ENCODE measurements around the gene PNLIPRP1.

The PNLIPRP1 gene

DNA sequence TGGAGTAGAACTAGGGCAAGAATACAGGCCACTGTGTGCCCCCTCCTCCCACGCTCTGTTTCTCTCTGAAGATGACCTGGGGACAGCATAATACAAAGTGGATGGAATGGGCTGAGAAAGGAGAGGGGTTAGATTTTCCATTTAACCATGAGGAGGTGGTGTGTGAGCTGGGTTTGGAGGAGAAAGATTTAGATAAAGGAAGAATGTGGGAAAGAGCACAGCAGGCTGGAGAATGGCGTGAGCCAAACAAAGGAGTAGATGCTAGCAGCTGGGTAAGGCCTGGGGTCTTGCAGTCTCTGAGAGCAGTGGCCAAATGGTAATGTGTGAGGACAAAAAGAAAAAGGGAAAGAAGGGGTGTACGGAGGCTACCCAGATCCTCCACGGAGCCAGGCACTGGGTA, 38.6 kb downstream of the PNLIPRP1 start:
- in situ Hi-C loops (cut with MboI; ENCODE audit: low sequenced_read_pairs) = no loop called here

DNA sequence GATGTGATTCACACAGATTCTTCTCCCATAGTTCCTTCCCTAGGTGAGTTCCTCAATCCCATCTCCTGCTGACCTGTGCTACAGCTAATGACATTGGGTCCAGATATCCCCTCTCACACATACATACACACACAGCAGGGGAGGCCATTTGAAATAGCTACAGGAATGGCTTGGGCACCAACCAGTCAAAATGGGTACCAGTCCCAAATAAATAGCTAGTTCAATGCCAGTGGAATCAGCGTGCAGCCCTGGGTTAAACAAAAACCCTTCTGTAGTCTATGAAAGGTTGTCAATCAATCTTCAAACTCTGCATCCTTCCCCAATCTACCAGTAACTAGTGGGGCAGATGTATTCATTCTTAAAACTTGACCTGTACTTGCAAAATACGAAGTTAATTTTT, 39.3 kb downstream of the PNLIPRP1 start:
- in situ Hi-C loops (cut with MboI; ENCODE audit: low sequenced_read_pairs) = no loop called here

DNA sequence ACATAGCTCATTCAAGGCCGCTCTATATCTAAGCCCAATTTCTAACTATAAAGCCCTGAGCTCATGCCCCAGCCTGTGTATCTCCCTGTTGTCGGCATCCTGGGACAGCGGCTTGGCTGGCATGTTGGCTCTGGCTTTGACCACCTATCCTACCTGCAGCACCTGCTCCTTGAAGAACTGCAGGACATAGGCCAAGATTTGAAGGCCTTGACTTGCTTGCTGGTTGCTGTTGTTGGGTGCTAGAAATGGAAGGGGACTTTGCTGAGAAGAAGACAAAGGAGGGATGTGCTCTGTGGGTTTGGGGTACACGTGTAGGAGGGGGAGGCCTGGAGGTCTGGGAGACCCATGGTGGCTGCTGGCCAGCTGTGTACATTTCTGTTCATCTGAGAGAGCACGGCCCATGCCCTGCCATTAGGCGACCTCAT, 41.1 kb downstream of the PNLIPRP1 start:
- in situ Hi-C loops (cut with MboI; ENCODE audit: low sequenced_read_pairs) = no loop called here

DNA sequence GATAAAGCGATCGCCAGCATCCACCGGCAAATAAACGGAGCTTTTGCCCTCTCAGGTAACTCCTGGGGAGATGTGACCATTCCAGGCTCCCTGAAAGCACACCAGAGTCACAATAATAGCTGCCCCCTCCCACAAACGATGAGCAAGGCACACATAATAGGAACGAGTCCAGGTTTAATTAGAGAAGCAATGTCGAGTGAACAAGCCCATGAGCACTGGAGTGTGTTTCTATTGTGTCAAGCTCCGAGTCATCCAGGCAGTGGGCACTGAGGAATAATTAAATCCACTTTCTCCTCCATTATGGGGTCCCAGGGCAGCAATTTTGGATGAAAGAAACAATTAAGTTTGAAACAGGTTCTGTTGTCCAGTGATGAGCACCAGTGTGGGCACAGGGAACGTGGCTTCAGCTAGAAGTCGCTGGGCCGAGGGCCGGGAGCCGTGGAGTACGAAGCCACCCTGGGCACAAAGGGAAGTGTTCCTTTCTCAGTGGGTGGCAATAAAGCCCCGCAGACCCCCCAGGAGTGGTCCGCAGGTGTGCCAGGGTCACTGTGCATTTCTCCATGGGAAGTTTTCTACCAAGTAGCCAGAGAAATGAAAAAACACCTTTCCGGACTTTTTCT, 41.9 kb downstream of the PNLIPRP1 start:
- in situ Hi-C loops (cut with MboI; ENCODE audit: low sequenced_read_pairs) = no loop called here

DNA sequence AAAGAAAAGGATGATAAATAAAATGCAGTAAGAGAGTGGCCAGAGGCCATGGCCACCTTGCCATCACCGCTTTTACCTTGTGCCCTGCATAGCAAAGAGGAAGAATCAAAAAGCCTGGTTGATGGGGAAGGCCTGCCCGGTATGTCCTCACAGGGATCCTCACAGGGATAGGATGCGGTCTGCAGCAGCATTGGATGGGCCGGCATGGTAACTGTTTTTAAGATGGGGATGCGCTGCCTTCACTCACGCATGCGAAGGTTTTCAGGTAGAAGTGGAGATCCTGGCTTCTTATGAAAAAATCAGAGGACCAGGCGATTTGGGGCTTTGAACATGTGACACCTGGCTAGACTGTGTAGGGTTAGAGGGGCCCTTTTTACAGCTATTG, 42.4 kb downstream of the PNLIPRP1 start:
- in situ Hi-C loops (cut with MboI; ENCODE audit: low sequenced_read_pairs) = no loop called here

DNA sequence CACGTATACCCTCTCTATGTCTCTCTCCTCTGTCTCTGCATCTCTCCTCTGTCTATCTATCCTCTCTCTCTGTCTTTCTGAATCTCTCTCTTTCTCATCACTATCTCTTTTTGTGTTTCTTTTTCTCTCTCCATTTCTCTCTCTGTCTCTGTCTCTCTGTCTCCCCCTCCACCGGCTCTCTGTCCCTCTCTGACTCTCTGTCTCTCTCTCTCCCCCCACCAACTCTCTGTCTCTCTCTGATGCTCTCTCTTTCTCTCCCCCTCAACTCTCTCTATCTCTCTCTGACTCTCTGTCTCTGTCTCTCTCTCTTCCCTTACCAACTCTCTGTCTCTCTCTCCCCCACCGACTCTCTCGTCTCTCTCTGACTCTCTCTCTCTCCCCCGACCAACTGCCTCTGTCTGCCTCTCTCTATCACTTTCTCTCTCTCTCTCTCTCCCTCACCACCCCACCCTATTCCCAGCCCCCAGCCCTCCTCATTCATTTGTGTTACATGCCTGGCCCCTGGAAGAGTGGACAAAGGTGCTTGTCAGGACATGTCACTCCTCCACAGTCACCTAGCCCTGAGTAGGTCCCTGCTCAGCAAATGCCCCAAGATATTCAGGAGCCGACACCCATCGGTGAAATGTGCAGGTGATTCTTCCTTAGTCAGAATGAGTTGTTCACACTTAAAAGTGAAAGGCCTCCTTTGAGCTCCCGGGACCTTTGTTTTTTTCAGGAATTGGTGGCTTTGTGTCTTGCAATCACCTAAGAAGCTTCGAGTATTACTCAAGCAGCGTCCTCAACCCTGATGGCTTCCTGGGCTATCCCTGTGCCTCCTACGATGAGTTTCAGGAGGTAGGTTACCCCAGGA, 43.6 kb downstream of the PNLIPRP1 start:
- in situ Hi-C loops (cut with MboI; ENCODE audit: low sequenced_read_pairs) = no loop called here

DNA sequence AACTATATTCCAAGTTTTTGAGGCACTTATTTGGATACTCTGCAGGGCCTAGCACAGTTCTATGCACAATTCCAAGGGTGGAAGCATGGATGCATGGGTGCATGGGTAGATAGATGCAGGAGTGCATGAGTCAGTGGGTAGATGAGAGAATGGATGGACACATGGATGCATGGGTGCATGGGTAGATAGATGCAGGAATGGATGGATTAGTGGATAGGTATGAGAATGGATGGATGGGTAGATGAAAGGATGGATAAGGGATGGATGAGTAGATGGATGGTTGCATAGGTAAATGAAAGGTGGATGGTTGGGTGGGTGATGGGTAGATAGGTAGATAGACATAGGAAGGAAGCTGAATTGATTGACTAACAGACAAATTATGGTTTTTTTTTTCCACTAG, 45.6 kb downstream of the PNLIPRP1 start:
- in situ Hi-C loops (cut with MboI; ENCODE audit: low sequenced_read_pairs) = no loop called here

DNA sequence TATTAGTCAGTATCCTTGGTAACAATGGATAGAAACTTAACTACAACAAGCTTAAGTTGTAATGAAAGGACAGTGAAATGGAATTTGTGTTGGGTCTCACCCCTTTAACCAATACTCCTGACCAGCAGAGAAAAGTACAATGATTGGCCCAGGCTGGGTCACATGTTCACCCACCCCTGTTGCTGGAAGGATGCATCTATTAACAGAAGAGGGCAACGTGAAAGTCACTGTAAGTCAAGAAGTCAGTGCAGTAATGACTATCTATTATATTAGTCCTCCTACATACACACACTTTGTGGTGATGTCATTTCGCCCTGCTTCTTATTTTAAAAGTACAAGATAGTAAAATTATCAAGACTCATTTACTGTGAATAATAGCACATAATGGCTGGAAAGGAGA, 46.2 kb downstream of the PNLIPRP1 start:
- in situ Hi-C loops (cut with MboI; ENCODE audit: low sequenced_read_pairs) = no loop called here

DNA sequence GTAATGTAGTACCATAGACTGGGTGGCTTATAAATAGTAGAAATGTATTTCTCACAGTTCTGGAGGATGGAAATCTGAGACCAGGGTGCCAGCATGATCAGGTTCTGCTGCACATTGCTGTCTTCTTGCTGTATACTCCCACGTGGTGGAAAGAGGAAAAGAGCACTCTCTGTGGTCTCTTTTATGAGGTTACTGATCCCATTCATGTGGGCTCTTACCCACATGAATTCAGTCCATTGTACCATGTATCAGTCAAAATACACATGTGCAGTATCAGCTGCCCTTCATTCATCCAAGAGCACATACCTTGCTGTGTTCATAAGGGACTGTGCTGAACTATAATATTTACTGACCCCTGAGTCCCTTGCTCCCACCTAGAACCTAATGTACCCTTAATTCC, 47.1 kb downstream of the PNLIPRP1 start:
- in situ Hi-C loops (cut with MboI; ENCODE audit: low sequenced_read_pairs) = no loop called here

DNA sequence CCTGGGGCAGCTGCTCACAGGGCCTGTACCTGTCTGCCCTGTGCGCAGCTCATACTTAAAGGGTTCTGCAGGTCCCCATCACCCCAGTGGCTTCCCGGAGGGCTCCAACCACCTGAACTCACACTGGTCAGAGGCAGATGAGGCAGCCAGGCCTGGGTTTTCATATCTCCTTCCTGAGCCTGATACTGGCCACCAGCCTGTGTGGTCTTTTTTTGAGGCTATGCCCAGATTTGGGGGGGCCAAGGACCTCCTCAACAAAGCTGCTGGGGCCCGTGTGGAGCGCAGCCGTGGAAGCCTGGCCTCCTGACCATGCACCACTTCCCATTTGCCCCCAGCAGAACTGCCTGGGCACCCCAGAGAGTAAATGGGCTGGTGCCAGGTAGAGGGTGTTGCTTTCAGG, 55.7 kb downstream of the PNLIPRP1 start:
- in situ Hi-C loops (cut with MboI; ENCODE audit: low sequenced_read_pairs) = no loop called here

DNA sequence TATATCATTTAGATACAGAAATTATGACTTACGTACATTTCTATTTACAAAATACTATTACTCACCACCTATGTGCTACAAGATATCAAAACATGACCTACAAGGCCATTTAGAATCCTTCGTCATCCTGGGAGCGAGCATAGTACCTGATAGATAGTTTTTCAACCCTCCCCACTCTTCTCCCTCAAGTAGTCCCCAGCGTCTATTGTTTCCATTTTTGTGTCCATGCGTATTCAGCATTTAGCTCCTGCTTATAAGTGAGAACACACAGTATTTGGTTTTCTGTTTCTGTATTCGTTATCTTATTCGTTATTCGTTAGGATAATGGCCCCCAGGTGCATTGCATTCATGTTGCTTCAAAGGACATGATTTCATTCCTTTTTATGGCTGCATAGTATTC, 58.1 kb downstream of the PNLIPRP1 start:
- in situ Hi-C loops (cut with MboI; ENCODE audit: low sequenced_read_pairs) = no loop called here

DNA sequence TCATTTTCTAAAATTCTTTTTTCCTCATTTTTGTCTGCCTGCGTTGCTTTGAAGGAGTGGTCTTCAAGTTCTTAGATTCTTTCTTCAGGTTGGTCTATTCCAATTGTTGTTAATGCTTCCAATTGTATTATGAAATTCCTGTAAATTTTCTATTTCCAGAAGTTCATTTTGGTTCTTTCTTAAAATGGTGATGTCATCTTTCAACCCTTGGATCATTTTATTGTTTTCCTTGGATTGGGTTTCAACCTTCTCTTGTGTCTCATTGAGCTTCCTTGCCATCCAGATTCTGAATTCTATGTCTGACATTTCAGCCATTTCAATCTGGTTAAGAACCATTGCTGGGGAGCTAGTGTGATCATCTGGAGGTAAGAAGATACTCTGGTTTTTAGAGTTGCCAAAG, 63.1 kb downstream of the PNLIPRP1 start:
- in situ Hi-C loops (cut with MboI; ENCODE audit: low sequenced_read_pairs) = no loop called here

DNA sequence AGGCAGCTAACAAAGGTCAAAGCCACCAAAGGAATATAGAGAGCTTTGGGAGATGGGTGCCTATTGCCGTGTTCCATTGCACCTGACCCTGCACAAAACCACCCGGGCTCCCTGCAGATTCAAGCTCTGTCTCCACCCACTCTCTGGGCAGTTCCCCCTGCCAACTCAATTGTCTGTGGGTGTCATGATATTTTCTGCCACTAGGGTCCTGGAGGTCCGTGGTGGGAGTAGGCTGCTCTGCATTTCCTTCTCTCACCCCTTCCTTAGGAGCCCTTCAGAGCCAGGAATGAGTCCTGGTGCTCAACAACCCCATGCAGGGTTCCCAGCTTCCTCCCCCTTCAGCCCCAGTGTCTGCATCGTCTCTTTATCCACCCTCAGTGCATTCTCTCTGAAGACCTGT, 64.1 kb downstream of the PNLIPRP1 start:
- in situ Hi-C loops (cut with MboI; ENCODE audit: low sequenced_read_pairs) = no loop called here

DNA sequence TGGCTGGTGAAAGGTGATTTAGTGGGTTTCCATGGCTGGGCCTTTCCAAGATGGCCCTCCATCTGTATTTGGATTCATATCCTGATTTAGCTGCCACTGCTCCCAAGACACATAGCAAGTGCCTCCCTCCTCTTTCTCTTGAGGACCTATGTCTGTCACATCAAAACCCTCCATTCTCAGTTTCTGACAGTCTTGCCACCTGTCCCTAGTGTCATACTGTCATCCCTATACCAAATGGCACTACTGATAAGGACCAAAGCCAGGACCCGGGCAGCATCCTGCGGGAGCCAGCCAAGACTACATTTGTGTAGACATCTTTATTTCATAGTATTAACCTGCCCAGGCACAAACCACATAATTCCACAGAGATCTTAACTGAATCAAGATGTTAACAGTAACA, 64.8 kb downstream of the PNLIPRP1 start:
- in situ Hi-C loops (cut with MboI; ENCODE audit: low sequenced_read_pairs) = no loop called here

DNA sequence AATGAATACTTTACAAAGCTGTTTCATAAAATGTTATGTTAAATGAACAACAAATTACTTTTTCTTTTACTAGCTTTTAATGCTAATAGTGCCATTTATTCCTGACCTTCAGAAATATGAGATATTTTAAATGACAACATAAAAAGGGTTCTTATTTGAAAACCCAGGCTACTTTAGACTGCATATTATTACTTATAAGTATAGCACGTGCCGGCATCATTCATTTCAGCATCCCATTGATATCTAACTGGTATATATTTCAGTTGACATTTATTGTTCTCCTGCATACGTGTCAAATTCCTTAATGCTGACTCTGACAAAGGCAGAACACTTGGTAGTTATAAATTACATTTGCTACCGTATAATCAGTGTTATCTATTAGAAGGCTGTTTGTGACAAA, 65.3 kb downstream of the PNLIPRP1 start:
- in situ Hi-C loops (cut with MboI; ENCODE audit: low sequenced_read_pairs) = no loop called here

DNA sequence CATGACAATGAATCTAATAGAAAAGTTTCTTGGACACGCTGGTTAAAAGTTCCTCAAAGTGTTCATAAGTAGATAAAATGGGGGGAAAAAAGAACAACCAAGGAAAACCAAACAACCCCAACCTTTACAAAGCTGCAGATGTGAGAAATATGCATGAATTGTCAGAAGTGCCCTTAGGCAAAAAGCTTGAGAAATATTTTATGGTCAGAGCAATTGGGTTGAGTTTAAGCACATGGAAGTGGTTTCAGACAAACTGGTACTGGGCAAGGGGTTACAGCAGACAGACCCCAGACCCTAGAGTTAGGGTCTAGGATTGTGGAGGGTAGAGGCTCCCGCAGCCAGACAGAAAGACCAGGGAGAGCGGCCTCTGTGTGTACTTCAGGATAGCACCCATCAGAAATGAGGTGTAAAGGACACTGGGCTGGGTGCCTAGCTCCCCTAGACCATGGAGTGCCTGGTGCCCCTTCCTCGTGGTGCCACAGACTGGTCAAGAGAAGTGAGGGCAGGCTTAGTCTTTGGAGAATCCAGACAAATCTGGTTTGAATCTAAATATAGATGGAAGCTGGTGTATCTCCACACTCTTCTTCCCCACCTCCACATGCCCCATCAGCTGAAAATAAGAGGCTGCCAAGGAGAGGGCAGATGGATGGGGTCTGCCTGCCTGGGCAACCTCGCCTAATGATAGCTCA, 67.2 kb downstream of the PNLIPRP1 start:
- in situ Hi-C loops (cut with MboI; ENCODE audit: low sequenced_read_pairs) = no loop called here

All from HL-60/S4 (cell line).